HG03575 (cell line): ENCODE measurements around the gene ARHGEF28.

ENCODE experiments used
- ATAC-seq: cut with Tn5 transposase; IDR thresholded peaks from one replicate; pipeline ENCODE4 v1.9.1; 2021; ENCODE audit not compliant: unreplicated experiment, insufficient number of reproducible peaks, low FRiP score; ENCODE audit errors: extremely low read depth

The ARHGEF28 gene

DNA sequence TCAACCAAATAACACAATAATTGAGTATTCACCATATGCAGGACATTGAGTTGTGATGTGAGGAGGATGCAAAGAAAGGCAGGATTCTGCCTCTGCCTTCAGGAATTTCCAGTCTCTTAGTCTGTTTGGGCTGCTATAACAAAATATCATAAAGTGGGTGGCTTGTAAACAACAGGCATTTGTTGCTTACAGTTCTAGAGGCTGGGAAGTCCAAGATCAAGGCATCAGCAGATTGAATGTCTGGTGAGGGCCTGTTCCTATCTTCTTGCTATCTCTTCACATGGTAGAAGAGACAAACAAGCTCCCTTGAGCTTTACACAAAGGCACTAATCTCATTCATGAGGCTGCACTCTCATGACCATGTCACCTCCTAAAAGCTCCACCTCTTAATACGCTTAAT, 360.7 kb downstream of the ARHGEF28 start:
- ATAC-seq: no peak

DNA sequence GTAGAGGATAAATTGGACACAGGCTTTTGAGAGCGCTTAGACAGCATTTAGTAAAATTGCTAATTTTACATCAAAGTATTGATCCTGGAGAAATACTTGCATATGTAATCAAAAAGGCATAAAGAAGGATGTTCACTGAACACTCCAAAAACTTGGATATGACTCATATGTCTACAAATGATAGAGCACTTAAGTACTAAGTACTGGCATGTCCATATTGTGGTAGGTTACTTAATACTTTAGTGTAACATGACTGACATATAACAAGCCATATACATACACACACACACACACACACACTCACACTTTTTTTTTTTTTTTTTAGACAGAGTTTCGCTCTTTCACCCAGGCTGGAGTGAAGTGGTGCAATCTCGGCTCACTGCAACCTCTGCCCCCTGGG, 361.9 kb downstream of the ARHGEF28 start:
- no peak for ATAC-seq

DNA sequence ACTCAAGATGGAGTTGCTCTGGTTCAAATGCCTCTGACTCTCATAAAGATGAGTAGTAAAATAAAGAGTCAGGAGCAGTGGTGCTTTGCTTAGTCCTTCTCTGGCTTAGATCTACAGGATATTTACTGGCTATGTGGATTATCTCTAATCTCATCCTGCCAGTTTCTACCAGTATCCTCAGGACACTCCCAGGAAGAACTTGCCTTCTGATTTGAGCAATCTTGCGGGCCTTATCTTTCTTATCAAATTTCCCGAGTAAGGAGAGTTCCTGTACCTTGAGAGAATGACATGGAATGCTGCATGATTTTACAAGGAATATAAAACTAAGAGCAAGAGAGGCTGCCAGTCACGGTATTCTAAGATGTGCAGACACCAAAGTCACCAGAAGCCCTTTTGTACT, 364.0 kb downstream of the ARHGEF28 start:
- ATAC-seq: no peak
